Tibial nerve (tissue), 4 donors: ENCODE data around the gene TMEM120B.

Source experiments
- CTCF ChIP-seq, 5 experiments: fragments of 200-600 bp in 3 of 5; fragments of 450-650 bp in 2 of 5; sonication (generic) in 3 of 5; IDR thresholded peaks; one replicate each; pipeline ENCODE4 v1.5.1; 2016 to 2019; ENCODE audit warnings: antibody characterized with exemption in 5 of 5, mild to moderate bottlenecking in 3 of 5, moderate library complexity in 2 of 5
- EP300 ChIP-seq, 2 donors: sonication (generic); formaldehyde crosslinking; IDR thresholded peaks; one replicate each; pipeline ENCODE4 v1.6.1; 2017; ENCODE audit warnings: antibody characterized with exemption in 2 of 2, mild to moderate bottlenecking in 1 of 2
- POLR2A ChIP-seq, 2 donors: fragments of 450-650 bp; IDR thresholded peaks; one replicate each; pipeline ENCODE4 v1.6.1; 2017; ENCODE audit warnings: antibody characterized with exemption in 2 of 2, mild to moderate bottlenecking in 2 of 2, moderate library complexity in 2 of 2

- TF ChIP-seq CTCF (IDR thresholded peaks at IDR 0.05) (no peak), POLR2A (IDR thresholded peaks at IDR 0.05) (no peak), EP300 (IDR thresholded peaks at IDR 0.05) (no peak)
These were observed 115.8 kb downstream of the TMEM120B start for GRCh38 chr12:121828306-121828705.
